ENCODE results near the gene TPK1.
"Not testable (repeated sequence)": the region's sequence is repeated elsewhere in the genome, so short reads cannot be mapped to it uniquely, and the experiment has no call there.

Gene TPK1

DNA sequence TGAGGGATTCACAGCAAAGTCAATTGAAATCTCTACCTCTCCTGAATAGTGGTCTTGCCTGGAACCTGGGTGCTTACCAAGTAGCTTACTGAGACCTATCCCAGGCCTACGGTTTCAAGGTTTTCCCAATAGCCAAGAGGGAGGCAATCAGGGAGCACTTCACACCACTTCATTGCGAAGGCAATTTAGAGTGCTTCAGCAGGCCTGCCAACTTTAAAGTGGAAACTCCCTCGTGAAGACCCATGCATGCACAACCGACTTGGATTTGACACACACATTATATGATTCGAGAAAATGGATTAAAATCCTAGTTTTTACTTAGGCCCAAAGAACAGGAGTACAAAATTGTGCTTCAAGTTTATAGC, 380.8 kb downstream of the TPK1 start:
- no peak for DNase-seq

DNA sequence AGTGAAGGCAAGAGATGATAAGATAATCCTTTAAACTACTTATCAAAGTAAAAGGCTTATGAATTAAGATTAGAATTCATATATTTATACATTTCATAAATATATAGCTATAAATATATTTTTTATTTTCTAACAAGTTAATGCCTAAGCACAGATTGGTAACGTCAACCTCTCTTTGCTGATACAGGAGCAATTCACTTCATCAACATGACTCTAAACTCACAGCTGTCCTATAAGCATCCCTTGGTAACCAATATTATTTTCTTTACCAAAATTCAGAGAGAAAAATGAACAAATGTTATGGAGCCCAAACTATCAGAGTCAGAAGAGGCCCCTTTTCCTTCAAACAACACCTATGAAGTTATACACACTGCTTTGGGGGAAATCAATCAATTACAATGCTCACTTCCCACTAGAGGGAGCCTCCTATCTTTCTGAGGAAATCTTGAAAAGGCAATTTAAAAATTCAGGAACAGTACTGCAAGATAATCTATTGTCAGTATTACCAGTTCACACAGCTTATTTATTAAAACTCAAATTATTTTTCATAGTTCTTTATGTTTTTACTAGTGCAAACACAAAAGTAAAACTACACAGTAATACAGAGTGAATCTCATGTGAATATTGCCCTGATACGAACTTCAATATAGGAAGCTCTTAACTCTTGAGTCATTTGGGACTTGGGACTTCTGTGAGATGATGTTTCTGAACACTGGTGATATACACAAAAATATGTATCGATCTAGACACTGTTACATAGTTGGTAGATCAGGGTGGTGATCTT, 381.4 kb downstream of the TPK1 start:
- DNase-seq: no peak

DNA sequence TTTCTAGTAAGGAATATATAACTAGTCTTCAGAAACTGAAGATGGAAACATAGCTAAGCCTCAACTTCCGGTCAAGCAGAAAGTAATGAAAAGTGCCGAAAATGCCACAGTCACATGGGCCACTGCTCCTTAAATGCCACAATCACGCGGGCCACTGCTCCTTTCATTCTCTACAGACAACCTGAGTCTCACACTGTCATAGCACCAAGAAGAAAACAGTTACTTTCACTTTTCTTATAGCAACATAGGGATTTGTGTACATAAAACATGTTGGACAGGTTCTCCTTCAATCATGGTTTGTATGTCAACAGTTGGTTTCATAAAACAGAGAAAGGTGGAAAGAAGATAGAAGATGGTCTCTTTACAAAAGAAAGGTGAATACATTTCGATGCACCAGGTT, 383.8 kb downstream of the TPK1 start:
- no peak for DNase-seq

DNA sequence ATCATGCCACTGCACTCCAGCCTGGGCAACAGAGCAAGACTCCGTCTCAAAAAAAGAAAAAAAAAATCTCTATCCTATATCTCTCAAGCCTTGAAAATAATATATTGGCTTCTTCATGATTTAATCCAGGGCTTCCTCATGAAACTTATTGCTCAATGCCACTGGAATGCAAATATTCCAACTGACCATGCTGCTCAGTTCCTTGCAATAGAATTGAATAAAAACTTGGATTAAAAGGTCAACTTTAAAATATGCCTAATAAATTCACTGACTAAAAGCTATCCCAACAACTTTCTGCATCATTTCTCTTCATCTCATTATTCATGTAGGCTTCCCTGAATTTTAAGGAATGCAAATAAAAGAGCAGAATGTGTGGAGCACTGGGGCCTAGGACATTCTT, 390.3 kb downstream of the TPK1 start:
- no peak for DNase-seq

- peak; percentile 80 for DNase-seq
These were observed 396.1 kb downstream of the TPK1 start for GRCh38 chr7:144439717-144440205.

DNA sequence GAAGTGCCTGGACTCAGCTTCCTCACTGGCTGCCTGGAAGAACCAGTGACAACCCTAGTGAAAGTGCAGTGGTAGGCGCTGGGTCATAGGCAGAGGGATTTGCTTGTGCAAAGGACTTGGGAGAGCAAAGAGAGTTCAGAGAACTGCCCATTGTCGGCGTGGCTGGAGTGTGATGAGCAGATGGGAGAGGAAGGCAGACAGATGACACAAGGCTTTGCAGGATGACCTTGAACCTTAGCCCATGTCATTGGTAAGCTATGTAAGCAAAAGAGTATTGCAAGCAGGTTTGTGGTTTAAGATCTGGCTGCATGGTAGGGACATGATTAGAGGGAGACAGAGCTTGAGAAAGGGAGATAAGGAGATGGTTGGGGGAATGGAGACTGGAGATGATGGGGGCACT, 397.1 kb downstream of the TPK1 start:
- DNase-seq: no peak

DNA sequence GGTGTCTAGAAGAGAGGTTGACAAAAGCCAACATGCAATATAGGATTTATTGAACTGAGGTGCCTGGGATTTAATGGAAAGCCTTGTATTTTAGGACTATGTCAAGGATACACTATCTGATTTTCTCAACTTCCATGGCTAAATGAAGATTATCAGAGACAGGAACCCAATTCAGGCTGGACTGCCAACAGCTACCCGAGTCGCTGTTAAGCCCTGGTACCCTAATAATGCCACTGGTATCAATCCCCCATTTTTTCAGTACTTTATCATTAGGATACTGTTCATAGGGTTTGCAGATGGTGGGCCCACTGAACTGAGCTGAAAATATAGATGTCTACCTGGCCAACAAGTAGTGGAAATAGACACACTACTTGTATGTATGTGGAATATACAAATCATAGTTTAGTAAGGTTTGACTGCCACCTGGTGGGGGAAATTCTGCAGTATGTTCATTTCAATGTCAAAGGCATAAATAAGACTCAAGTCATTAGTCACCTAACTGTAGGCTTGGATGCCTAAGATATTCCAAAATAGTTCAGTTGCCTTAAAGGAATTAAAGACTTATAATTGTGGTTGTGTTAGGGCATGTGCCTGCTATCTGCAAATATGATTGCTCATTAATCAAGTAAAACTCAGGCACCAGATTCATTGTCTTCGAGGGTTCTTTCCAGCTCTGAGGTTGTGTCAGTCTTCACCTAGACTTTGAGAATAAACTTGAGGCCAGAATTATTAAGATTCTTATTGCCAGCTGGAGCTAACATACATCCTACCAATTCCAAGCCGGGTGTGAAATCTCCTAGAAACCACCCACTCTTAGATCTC, 398.3 kb downstream of the TPK1 start:
- DNase-seq: peak; percentile 73

- no peak for DNase-seq
These were observed 399.4 kb downstream of the TPK1 start for GRCh38 chr7:144436500-144436899.

GRCh38 chr7:144428431-144428830, 407.4 kb downstream of the TPK1 start:
- DNase-seq: no peak

DNA sequence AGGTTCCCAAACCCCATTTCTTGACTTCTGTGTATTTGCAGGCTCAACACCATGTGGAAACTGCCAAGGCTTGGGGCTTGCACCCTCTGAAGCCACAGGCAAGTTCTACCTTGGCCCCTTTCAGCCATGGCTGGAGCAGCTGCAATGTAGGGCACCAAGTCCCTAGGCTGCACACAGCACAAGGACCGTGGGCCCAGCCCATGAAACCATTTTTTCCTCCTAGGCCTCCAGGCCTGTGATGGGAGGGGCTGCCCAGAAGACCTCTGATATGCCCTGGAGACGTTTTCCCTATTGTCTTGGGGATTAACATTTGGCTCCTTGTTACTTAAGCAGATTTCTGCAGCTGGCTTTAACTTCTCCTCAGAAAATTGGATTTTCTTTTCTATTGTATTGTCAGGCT, 408.3 kb downstream of the TPK1 start:
- DNase-seq: not testable (repeated sequence)

GRCh38 chr7:144418931-144419330, 416.9 kb downstream of the TPK1 start:
- not testable (repeated sequence) for DNase-seq

DNA sequence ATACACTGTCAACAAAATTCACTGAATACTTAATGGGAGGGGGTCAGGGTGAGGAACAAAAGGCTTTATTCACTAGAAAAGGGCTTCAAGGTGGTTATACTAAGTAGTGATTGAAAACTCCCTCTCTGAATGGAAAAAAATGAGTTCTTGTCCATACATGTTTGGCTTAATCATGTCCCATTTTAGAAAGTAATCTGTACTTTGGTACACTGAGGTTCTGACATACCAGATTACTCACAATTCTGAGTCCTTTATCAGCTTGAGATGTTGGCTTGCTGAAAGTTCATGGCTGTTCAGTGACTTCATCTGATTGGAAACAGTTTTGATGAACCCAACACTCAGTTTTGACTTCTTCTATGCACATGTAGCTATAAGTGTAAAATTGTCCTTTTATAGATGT, 419.5 kb downstream of the TPK1 start:
- peak; percentile 41 for DNase-seq

DNA sequence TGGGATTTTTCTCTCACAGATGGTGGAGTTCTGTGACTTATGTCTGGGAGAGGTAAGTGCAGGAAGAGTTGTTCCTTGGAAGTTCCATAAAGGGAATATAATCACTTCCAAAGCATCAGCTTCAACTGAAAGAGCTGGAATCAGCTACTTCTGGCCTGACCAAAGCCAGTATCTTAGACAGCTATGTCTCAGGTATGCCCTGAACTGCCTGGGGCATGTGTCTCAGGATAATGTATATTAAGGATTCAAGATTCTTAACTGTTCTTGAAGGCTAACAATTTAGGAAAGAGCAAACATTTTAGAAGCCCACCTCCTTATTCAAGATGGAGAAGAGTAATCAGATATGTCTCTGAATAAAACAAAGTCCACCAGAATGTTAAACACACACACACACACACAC, 420.0 kb downstream of the TPK1 start:
- no peak for DNase-seq

DNA sequence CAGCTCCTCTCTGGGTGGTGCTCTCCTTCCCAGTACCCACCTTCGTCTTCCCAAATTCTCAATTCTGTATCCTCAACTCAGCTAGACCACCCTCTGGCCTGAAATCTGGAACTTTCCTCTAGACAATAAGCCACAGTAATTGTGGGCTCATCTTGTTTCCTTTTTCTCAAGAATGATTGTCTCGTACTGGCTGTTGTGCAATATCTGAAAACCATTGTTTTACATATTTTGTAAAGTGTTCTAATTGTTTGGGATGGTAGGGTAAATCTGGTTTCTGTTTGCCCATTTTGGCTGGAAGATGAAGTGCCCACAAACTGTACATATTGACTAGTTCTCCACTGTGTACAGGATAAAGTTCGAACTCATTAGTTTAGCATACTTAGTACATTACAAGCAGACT, 421.0 kb downstream of the TPK1 start:
- no peak for DNase-seq

DNA sequence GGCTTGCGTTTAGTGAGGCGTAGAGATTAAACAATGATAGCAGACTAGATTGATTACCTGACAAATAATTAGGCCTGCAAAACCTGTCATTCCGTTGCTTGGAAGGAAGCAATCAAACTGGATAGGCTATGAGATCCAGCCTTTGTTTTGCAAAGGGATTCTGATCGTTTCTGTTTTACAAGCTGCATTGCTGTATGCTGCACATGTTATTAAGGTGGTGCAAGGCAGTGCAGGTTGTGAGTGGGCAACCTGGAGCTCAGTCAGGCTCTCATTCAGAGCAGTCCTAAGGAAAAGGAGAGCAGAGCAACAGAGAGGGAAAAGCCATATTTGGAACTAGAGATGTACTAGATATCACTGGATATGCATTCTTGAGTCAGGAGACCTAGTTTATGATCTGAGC, 425.4 kb downstream of the TPK1 start:
- no peak for DNase-seq

GRCh38 chr7:144408121-144408520, 427.7 kb downstream of the TPK1 start:
- DNase-seq: no peak

DNA sequence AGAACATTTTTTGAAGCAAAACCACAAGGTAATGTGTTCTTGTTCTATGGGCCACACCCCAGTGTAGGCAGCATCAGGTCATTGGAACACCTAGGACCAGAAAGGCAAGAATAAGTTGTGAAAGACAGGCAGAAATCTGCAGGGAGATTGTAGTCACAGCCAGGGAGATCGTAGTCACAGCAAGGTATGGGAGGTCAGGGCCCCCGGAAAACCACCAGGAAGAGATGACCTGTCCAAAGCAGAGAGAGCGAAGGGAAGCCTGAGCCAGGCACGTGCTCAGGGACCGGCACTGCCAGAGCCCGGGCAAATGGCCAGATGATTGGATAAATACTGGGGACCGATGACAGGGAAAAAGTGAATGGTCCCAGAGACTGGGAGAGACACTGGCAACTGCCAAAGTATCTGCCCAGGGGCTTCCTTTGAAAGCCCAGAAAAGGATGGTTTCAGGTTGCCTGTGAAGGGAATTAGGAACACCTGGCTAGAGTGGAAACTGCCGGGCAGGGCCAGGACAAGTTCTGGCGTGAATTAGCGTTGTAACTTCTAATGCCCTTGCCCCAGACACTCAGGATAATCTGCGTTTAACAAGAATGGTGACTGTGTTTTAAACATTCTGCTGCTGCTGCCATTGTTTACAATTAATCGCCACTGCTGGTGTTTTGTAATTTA, 428.5 kb downstream of the TPK1 start:
- peak; percentile 5 for DNase-seq

- DNase-seq: no peak
These were observed 430.9 kb downstream of the TPK1 start for GRCh38 chr7:144404946-144405345.

- DNase-seq: no peak
These were observed 432.2 kb downstream of the TPK1 start, which contains the start of gene NOBOX for GRCh38 chr7:144403649-144404061. Gene NOBOX (minus strand): TSS chr7:144403693.

- no peak for DNase-seq
These were observed 432.8 kb downstream of the TPK1 start for GRCh38 chr7:144403102-144403501.

Data from NCI-H345 (cell line).